IMR-90 (cell line): ENCODE results near the gene SPSB4. TPM values are rescaled to one million over a fixed set of nuclear protein-coding genes. Genes with fewer than 3 reads are reported as not detected.

Experiments
- ATAC-seq: fragments of 200-7000 bp; cut with Tn5 transposase; 2 replicates; pipeline ENCODE4 v1.9.1; 2020; ENCODE audit warnings: low read depth, mild to moderate bottlenecking, moderate library complexity
- BruUV-seq: library from RNA; stranded (reverse); fragments of 400-500 nt; replicated peaks from 2 replicates; lab custom pipeline; 2021; lab: Mats Ljungman, UMichigan
- CTCF ChIA-PET: fragments of 300-600 bp; formaldehyde crosslinking; extraction: SDS; loops from one replicate; lab custom pipeline; 2021; ENCODE audit warnings: antibody characterized with exemption; lab: Yijun Ruan, JAX
- POLR2A ChIA-PET: fragments of 300-600 bp; sonication (Branson Sonifier 250); formaldehyde crosslinking; loops from one replicate; lab custom pipeline; 2022; ENCODE audit warnings: antibody characterized with exemption; ENCODE audit not compliant: unreplicated experiment; lab: Charles Lee
- DNase-seq: peaks from one replicate; pipeline ENCODE4 v3.0.0; 2013
- H2AFZ ChIP-seq: replicated peaks from 2 replicates; pipeline ENCODE3; 2013; ENCODE audit warnings: low read length, mild to moderate bottlenecking; ENCODE audit not compliant: poor library complexity
- H2AK5ac ChIP-seq: 2 replicates; pipeline ENCODE4 v1.6.1; 2013; ENCODE audit warnings: low read depth, low read length, inconsistent platforms
- H2AK9ac ChIP-seq: replicated peaks from 2 replicates; pipeline ENCODE3; 2013; ENCODE audit warnings: mild to moderate bottlenecking, low read depth, low read length, moderate library complexity; ENCODE audit not compliant: poor library complexity
- H2BK120ac ChIP-seq: 2 replicates; pipeline ENCODE4 v1.6.1; 2013; ENCODE audit warnings: low read depth, low read length, inconsistent platforms
- H2BK15ac ChIP-seq: 3 replicates; pipeline ENCODE4 v1.6.1; 2013; ENCODE audit warnings: low read depth, low read length, inconsistent platforms
- H2BK20ac ChIP-seq: 2 replicates; pipeline ENCODE4 v1.6.1; 2013; ENCODE audit warnings: low read depth, mild to moderate bottlenecking, inconsistent platforms, low read length, moderate library complexity
- H2BK5ac ChIP-seq: 2 replicates; pipeline ENCODE4 v1.6.1; 2013; ENCODE audit warnings: mild to moderate bottlenecking, low read depth, low read length, inconsistent platforms; ENCODE audit not compliant: poor library complexity, severe bottlenecking
- H3K14ac ChIP-seq: replicated peaks from 2 replicates; pipeline ENCODE4 v1.6.1; 2013; ENCODE audit warnings: low read depth, low read length, inconsistent platforms
- H3K18ac ChIP-seq: 2 replicates; pipeline ENCODE4 v1.6.1; 2013; ENCODE audit warnings: low read depth, low read length, control low read depth
- H3K23ac ChIP-seq: 2 replicates; pipeline ENCODE4 v1.6.1; 2013; ENCODE audit warnings: low read depth, low read length, inconsistent platforms
- H3K27ac ChIP-seq: 2 replicates; pipeline ENCODE4 v1.5.1; 2013; ENCODE audit warnings: mild to moderate bottlenecking, control low read depth, low read length; ENCODE audit not compliant: insufficient read depth
- H3K27me3 ChIP-seq: 2 replicates; pipeline ENCODE4 v1.6.1; 2013; ENCODE audit warnings: low read length; ENCODE audit not compliant: control insufficient read depth, insufficient read depth
- H3K36me3 ChIP-seq: 2 replicates; pipeline ENCODE4 v1.6.1; 2013; ENCODE audit warnings: low read length, mixed read lengths; ENCODE audit not compliant: control insufficient read depth, insufficient read depth
- H3K4ac ChIP-seq: 2 replicates; pipeline ENCODE4 v1.6.1; 2013; ENCODE audit warnings: low read depth, low read length, inconsistent platforms
- H3K4me1 ChIP-seq: 2 replicates; pipeline ENCODE4 v1.6.1; 2013; ENCODE audit warnings: low read length, mixed read lengths; ENCODE audit not compliant: control insufficient read depth, insufficient read depth
- H3K4me2 ChIP-seq: 2 replicates; pipeline ENCODE4 v1.6.1; 2013; ENCODE audit warnings: low read depth, mild to moderate bottlenecking, control low read depth, low read length, moderate library complexity
- H3K4me3 ChIP-seq: 2 replicates; pipeline ENCODE4 v1.5.1; 2013; ENCODE audit warnings: low read depth, mild to moderate bottlenecking, control low read depth, low read length, moderate library complexity; ENCODE audit not compliant: insufficient read depth
- H3K56ac ChIP-seq: 2 replicates; pipeline ENCODE4 v1.6.1; 2013; ENCODE audit warnings: low read length, inconsistent platforms; ENCODE audit not compliant: insufficient read depth; ENCODE audit errors: extremely low read depth
- H3K79me1 ChIP-seq, 2 experiments: 2 replicates each; pipeline ENCODE4 v1.6.1; 2013; ENCODE audit warnings: low read length in 2 of 2, inconsistent platforms in 1 of 2, low read depth in 1 of 2
- H3K9ac ChIP-seq: 2 replicates; pipeline ENCODE4 v1.6.1; 2013; ENCODE audit warnings: low read depth, low read length, control low read depth
- H3K9me1 ChIP-seq: 2 replicates; pipeline ENCODE4 v1.6.1; 2013; ENCODE audit warnings: low read length, inconsistent platforms; ENCODE audit not compliant: insufficient read depth
- H3K9me3 ChIP-seq: 2 replicates; pipeline ENCODE4 v1.6.1; 2013; ENCODE audit warnings: low read length; ENCODE audit not compliant: control insufficient read depth, insufficient read depth
- H4K20me1 ChIP-seq: 2 replicates; pipeline ENCODE4 v1.6.1; 2013; ENCODE audit warnings: low read length, inconsistent platforms; ENCODE audit not compliant: insufficient read depth
- H4K5ac ChIP-seq: 2 replicates; pipeline ENCODE4 v1.6.1; 2013; ENCODE audit warnings: mild to moderate bottlenecking, low read depth, low read length, control low read depth
- H4K8ac ChIP-seq, 2 experiments: 2 replicates each; pipeline ENCODE4 v1.6.1; 2013; ENCODE audit warnings: low read depth in 2 of 2, low read length in 2 of 2, control low read depth in 1 of 2, inconsistent platforms in 1 of 2
- H4K91ac ChIP-seq: 2 replicates; pipeline ENCODE4 v1.6.1; 2013; ENCODE audit warnings: low read depth, low read length, inconsistent platforms; ENCODE audit not compliant: insufficient read depth
- BHLHE40 ChIP-seq: fragments of 150-350 bp; IDR thresholded peaks from 2 replicates; pipeline ENCODE4 v1.6.1; 2016; ENCODE audit warnings: mild to moderate bottlenecking, low read depth, low read length
- CEBPB ChIP-seq: IDR thresholded peaks from 2 replicates; pipeline ENCODE4 v1.6.1; 2012; ENCODE audit warnings: low read depth, low read length, improper control_type of control experiment
- CTCF ChIP-seq: conservative IDR thresholded peaks from 2 replicates; pipeline ENCODE4 v1.5.1; 2012; ENCODE audit warnings: mild to moderate bottlenecking, low read depth, low read length, improper control_type of control experiment
- MAFK ChIP-seq: IDR thresholded peaks from 2 replicates; pipeline ENCODE4 v1.6.1; 2012; ENCODE audit warnings: low read depth, low read length, improper control_type of control experiment
- MAZ ChIP-seq: IDR thresholded peaks from 2 replicates; pipeline ENCODE4 v1.6.1; 2012; ENCODE audit warnings: low read depth, mild to moderate bottlenecking, low read length, improper control_type of control experiment, moderate library complexity, borderline replicate concordance
- RAD21 ChIP-seq: IDR thresholded peaks from 2 replicates; pipeline ENCODE4 v1.6.1; 2012; ENCODE audit warnings: low read length, improper control_type of control experiment
- RCOR1 ChIP-seq: IDR thresholded peaks from 2 replicates; pipeline ENCODE4 v1.6.1; 2012; ENCODE audit warnings: mild to moderate bottlenecking, low read length, improper control_type of control experiment; ENCODE audit not compliant: insufficient replicate concordance
- SMC3 ChIP-seq: fragments of 150-350 bp; IDR thresholded peaks from 2 replicates; pipeline ENCODE4 v1.6.1; 2016; ENCODE audit warnings: low read depth, mild to moderate bottlenecking, antibody characterized with exemption, low read length, moderate library complexity
- WGBS, 2 experiments: methylation state at CpG; one replicate each; pipeline versions ENCODE4 v1.1.5 to v1.1.7; 2013; ENCODE audit warnings: missing lambda C conversion rate in 2 of 2; ENCODE audit not compliant: insufficient read length in 1 of 2; ENCODE audit errors: extremely low coverage in 2 of 2; 5-methylcytosine and 5-hydroxymethylcytosine counted together
- dilution Hi-C: fragments of 300-500 bp; cut with HindIII; formaldehyde crosslinking; loops from one replicate; pipeline ENCODE4 v1.14.3; 2018; ENCODE audit warnings: low sequenced_read_pairs; ENCODE audit not compliant: unreplicated experiment
- in situ Hi-C: fragments of 300-500 bp; cut with MboI; formaldehyde crosslinking; loops from 3 replicates; pipeline ENCODE4 v1.14.3; 2019; ENCODE audit warnings: low sequenced_read_pairs, inconsistent platforms, mixed read lengths
- intact Hi-C: fragments of 100-400 bp; cut with micrococcal nuclease; formaldehyde crosslinking; loops from 2 replicates; pipeline ENCODE4 v1.10.0; 2022
- polyA plus RNA-seq, 3 experiments: library from polyadenylated mRNA; depleted of rRNA; stranded (reverse); fragments of >200 nt; gene quantifications; 2 replicates each; pipeline ENCODE4 v1.2.3, GENCODE V29; 2012; ENCODE audit warnings: low replicate concordance in 1 of 3
- total RNA-seq: library from RNA; depleted of rRNA; stranded (reverse); fragments of >200 nt; gene quantifications from 2 replicates; pipeline ENCODE4 v1.2.3, GENCODE V29; 2012

Gene SPSB4
- total and polyA plus RNA-seq, 2 of the 4 experiments (the other 2 are of a cell fraction): not detected

- H3K4me1 ChIP-seq: no peaks in the 10 kb centered on the region
- no peaks in the 10 kb centered on the region for H3K79me1 ChIP-seq
- no peak overlapping the region for H2AK5ac ChIP-seq
- no peak overlapping the region for H3K9ac ChIP-seq
- no peak overlapping the region for H2BK15ac ChIP-seq
- H4K91ac ChIP-seq: no peak overlapping the region
- peaks cover 22% of the 10 kb centered on the region for H3K27me3 ChIP-seq
- H2AK9ac ChIP-seq: no peak overlapping the region
- ChIA-PET CTCF (no interaction called here), POLR2A (no interaction called here)
- no peak overlapping the region for H2BK20ac ChIP-seq
- H2AFZ ChIP-seq: peak overlapping the region; percentile 42
- H3K14ac ChIP-seq: no peak overlapping the region
- no peaks in the 10 kb centered on the region for H3K36me3 ChIP-seq
- H4K8ac ChIP-seq: no peak overlapping the region
- no CpG with 5 or more reads among the region's 1 CpG for WGBS, 2 experiments
- H2BK120ac ChIP-seq: no peak overlapping the region
- no peaks in the 10 kb centered on the region for H3K9me3 ChIP-seq
- ATAC-seq (no peak), DNase-seq (no peak)
- in situ Hi-C loops: no loop called here
- no peak overlapping the region for H3K56ac ChIP-seq
- dilution Hi-C loops: no loop called here
- H3K4ac ChIP-seq: no peak overlapping the region
- H4K20me1 ChIP-seq: no peaks in the 10 kb centered on the region
- no peak for TF ChIP-seq CTCF
- no peak for TF ChIP-seq MAZ
- no peak for TF ChIP-seq CEBPB
- no peak for TF ChIP-seq MAFK
- no peak for TF ChIP-seq RAD21
- no peak for TF ChIP-seq RCOR1
- TF ChIP-seq BHLHE40: no peak
- no peak for TF ChIP-seq SMC3
- BruUV-seq: no TSS peak
- no peak overlapping the region for H3K18ac ChIP-seq
- no peak overlapping the region for H3K4me2 ChIP-seq
- H3K27ac ChIP-seq: no peak overlapping the region
- H3K23ac ChIP-seq: no peak overlapping the region
- H3K4me3 ChIP-seq: no peak overlapping the region
- no peak overlapping the region for H2BK5ac ChIP-seq
- H4K5ac ChIP-seq: no peak overlapping the region
- intact Hi-C loops: no loop called here
- H3K9me1 ChIP-seq: no peaks in the 10 kb centered on the region
Observed at GRCh38 chr3:141095546-141095937, 44.4 kb downstream of the SPSB4 start.
